Kidney capillary endothelial cell (primary cell): ENCODE results near the gene PCDHB3.
"Not testable (repeated sequence)": the region's sequence is repeated elsewhere in the genome, so short reads cannot be mapped to it uniquely, and the experiment has no call there.

Experiments
- DNase-seq: peaks from one replicate; pipeline ENCODE4 v3.0.0-alpha.2; 2018; ENCODE audit warnings: low spot score

The PCDHB3 gene

GRCh38 chr5:141100243-141100805 is at the start of gene PCDHB3:
Gene PCDHB3 (plus strand): TSS chr5:141100473. CDS start chr5:141100650, 177 bp downstream.
- DNase-seq, result no peak

GRCh38 chr5:141050622-141051520 is 49.4 kb upstream of the PCDHB3 start, which contains the start of gene PCDHB1:
Gene PCDHB1 (plus strand): TSS chr5:141051374. CDS start chr5:141051471, 97 bp downstream.
- DNase-seq, result no peak

- no peak for DNase-seq
These were observed 48.8 kb upstream of the PCDHB3 start for GRCh38 chr5:141051521-141051866.

GRCh38 chr5:141077826-141078225 is 22.4 kb upstream of the PCDHB3 start:
- DNase-seq, result no peak

- DNase-seq, result no peak
These were observed 18.0 kb upstream of the PCDHB3 start for GRCh38 chr5:141082228-141082627.

GRCh38 chr5:141084487-141084989 is 15.7 kb upstream of the PCDHB3 start:
- peak; percentile 2 for DNase-seq

GRCh38 chr5:141094481-141095262 is 5.6 kb upstream of the PCDHB3 start, which contains the start of gene PCDHB2:
Gene PCDHB2 (plus strand): TSS chr5:141094615. CDS start chr5:141094791, 176 bp downstream.
- no peak for DNase-seq

GRCh38 chr5:141095263-141095641 is 5.0 kb upstream of the PCDHB3 start:
- no peak for DNase-seq

- not testable (repeated sequence) for DNase-seq
These were observed 4.1 kb upstream of the PCDHB3 start for GRCh38 chr5:141096181-141096580.

- DNase-seq, result not testable (repeated sequence)
These were observed 3.7 kb upstream of the PCDHB3 start for GRCh38 chr5:141096586-141096985.

- DNase-seq, result no peak
These were observed 786 bp downstream of the PCDHB3 start for GRCh38 chr5:141101059-141101458.

GRCh38 chr5:141102070-141102469 is 1.8 kb downstream of the PCDHB3 start:
- not testable (repeated sequence) for DNase-seq

- not testable (repeated sequence) for DNase-seq
These were observed 2.2 kb downstream of the PCDHB3 start for GRCh38 chr5:141102471-141102870.

GRCh38 chr5:141105350-141105749 is 5.1 kb downstream of the PCDHB3 start:
- no peak for DNase-seq

GRCh38 chr5:141119250-141119649 is 19.0 kb downstream of the PCDHB3 start:
- DNase-seq, result no peak

- DNase-seq, result no peak
These were observed 21.3 kb downstream of the PCDHB3 start, which contains the start of gene PCDHB4 for GRCh38 chr5:141121563-141121962. Gene PCDHB4 (plus strand): TSS chr5:141121818. CDS start chr5:141121999, 181 bp downstream.

- no peak for DNase-seq
These were observed 21.7 kb downstream of the PCDHB3 start for GRCh38 chr5:141121985-141122384.

GRCh38 chr5:141123396-141124135 is 23.3 kb downstream of the PCDHB3 start:
- not testable (repeated sequence) for DNase-seq

- DNase-seq, result no peak
These were observed 27.0 kb downstream of the PCDHB3 start for GRCh38 chr5:141127305-141127704.

- no peak for DNase-seq
These were observed 34.9 kb downstream of the PCDHB3 start, which contains the start of gene PCDHB5 for GRCh38 chr5:141135030-141135717. Gene PCDHB5 (plus strand): TSS chr5:141135206. CDS start chr5:141135435, 229 bp downstream.
